ENCODE results near the gene STARD8. TPM values are rescaled to one million over a fixed set of nuclear protein-coding genes. Genes with fewer than 3 reads are reported as not detected.
"Not testable (repeated sequence)": the region's sequence is repeated elsewhere in the genome, so short reads cannot be mapped to it uniquely, and the experiment has no call there.

STARD8 gene
- total RNA-seq, 4 donors from 2014 or later, result 0.70 to 5.0 (median 4.1) TPM

- DNase-seq, result no peak
- H3K9me3 ChIP-seq, result no peaks in the 10 kb centered on the region
- H3K27ac ChIP-seq, result peak overlapping the region in 3 of 4 donors; percentile 10 to 49 (median 35)
- no peaks in the 10 kb centered on the region for H3K27me3 ChIP-seq
- peak overlapping the region in 3 of 4 donors; percentile 18 to 35 (median 35) for H3K4me3 ChIP-seq
- H3K4me1 ChIP-seq, result no peaks in the 10 kb centered on the region
- no peaks in the 10 kb centered on the region for H3K36me3 ChIP-seq
- TF ChIP-seq POLR2A (IDR thresholded peaks at IDR 0.05), result no peak
- TF ChIP-seq CTCF (IDR thresholded peaks at IDR 0.05), result no peak
Measured at GRCh38 chrX:68686097-68686977, 38.9 kb downstream of the STARD8 start.

- H3K4me1 ChIP-seq, H3K27ac ChIP-seq, H3K4me3 ChIP-seq, H3K36me3 ChIP-seq, H3K27me3 ChIP-seq, DNase-seq, H3K9me3 ChIP-seq: not testable (repeated sequence)
Measured at GRCh38 chrX:68688931-68689330, 41.5 kb downstream of the STARD8 start.

GRCh38 chrX:68690936-68691501, 43.6 kb downstream of the STARD8 start:
- H3K27me3 ChIP-seq, result no peaks in the 10 kb centered on the region
- H3K9me3 ChIP-seq, result no peaks in the 10 kb centered on the region
- no peak for TF ChIP-seq CTCF (IDR thresholded peaks at IDR 0.05)
- TF ChIP-seq POLR2A (IDR thresholded peaks at IDR 0.05), result no peak
- no peaks in the 10 kb centered on the region for H3K36me3 ChIP-seq
- DNase-seq, result no peak
- H3K4me3 ChIP-seq, result no peak overlapping the region
- H3K4me1 ChIP-seq, result no peaks in the 10 kb centered on the region
- H3K27ac ChIP-seq, result no peak overlapping the region

DNA sequence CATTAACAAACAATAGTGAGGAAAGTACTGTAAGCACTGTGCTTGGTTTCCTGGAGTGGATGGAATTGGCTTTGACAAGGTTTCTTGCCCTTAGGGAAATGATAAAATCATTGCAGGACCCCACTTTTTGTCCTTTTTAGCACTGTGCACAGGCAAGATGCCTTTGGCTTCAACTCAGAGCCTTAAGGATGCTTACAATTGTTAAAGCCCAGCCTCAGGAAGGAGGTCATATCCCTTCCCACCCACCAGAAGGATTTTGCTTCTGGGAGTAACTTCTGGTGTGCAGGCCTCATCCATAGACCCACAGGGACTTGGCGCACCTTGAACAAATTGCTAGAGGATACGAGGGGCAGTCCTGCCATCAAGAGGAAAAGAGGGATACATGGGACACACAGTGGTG, 44.5 kb downstream of the STARD8 start:
- TF ChIP-seq CTCF (IDR thresholded peaks at IDR 0.05) (no peak), POLR2A (IDR thresholded peaks at IDR 0.05) (no peak)
- H3K27me3 ChIP-seq, result no peaks in the 10 kb centered on the region
- no peak overlapping the region for H3K27ac ChIP-seq

GRCh38 chrX:68692651-68693050, 45.2 kb downstream of the STARD8 start:
- no peak for TF ChIP-seq CTCF (IDR thresholded peaks at IDR 0.05)
- TF ChIP-seq POLR2A (IDR thresholded peaks at IDR 0.05), result no peak
- Histone ChIP-seq H3K27ac (no peak overlapping the region), H3K27me3 (no peaks in the 10 kb centered on the region)

More for the DNA sequence above, 44.5 kb downstream of the STARD8 start:
- Histone ChIP-seq H3K4me3 (no peak overlapping the region), H3K4me1 (no peaks in the 10 kb centered on the region), H3K9me3 (no peaks in the 10 kb centered on the region), H3K36me3 (no peaks in the 10 kb centered on the region)
- no peak for DNase-seq

More at GRCh38 chrX:68692651-68693050, 45.2 kb downstream of the STARD8 start:
- Histone ChIP-seq H3K4me3 (no peak overlapping the region), H3K36me3 (no peaks in the 10 kb centered on the region), H3K9me3 (no peaks in the 10 kb centered on the region), H3K4me1 (no peaks in the 10 kb centered on the region)
- DNase-seq, result no peak

All from Peyer's patch (tissue), 4 donors.